NCI-H1092 treated with DMSO at 0.1 percent for 48 hours (cell line): Measurements from ENCODE around the gene VPS51.
"Not testable (repeated sequence)": the region's sequence is repeated elsewhere in the genome, so short reads cannot be mapped to it uniquely, and the experiment has no call there.

ENCODE experiments used
- DNase-seq: peaks from one replicate; lab custom pipeline; 2025; lab: John Stamatoyannopoulos, UW

VPS51 gene

GRCh38 chr11:65134240-65134951 lies 38.4 kb downstream of the VPS51 start, which contains the start of gene SYVN1:
TSS of gene SYVN1 (minus strand) at chr11:65134519. CDS start at chr11:65133601, 918 bp downstream.
- DNase-seq: peak; percentile 99

- peak; percentile 100 for DNase-seq
Measured at GRCh38 chr11:65134952-65135632, 39.1 kb downstream of the VPS51 start.

GRCh38 chr11:65135633-65136145 lies 39.7 kb downstream of the VPS51 start:
- DNase-seq: no peak

GRCh38 chr11:65136515-65137096 lies 40.6 kb downstream of the VPS51 start:
- no peak for DNase-seq

GRCh38 chr11:65141896-65142494 lies 46.0 kb downstream of the VPS51 start:
- DNase-seq: no peak

- DNase-seq: no peak
Measured at GRCh38 chr11:65147352-65148075, 51.5 kb downstream of the VPS51 start.

- no peak for DNase-seq
Measured at GRCh38 chr11:65148657-65149056, 52.6 kb downstream of the VPS51 start.

GRCh38 chr11:65150131-65150508 lies 54.1 kb downstream of the VPS51 start:
- not testable (repeated sequence) for DNase-seq

GRCh38 chr11:65150509-65151299 lies 54.7 kb downstream of the VPS51 start:
- DNase-seq: peak; percentile 4

GRCh38 chr11:65151331-65151899 lies 55.4 kb downstream of the VPS51 start:
- DNase-seq: no peak

- no peak for DNase-seq
Measured at GRCh38 chr11:65152122-65152521, 56.1 kb downstream of the VPS51 start.

GRCh38 chr11:65156256-65156655 lies 60.2 kb downstream of the VPS51 start:
- DNase-seq: no peak

- DNase-seq: no peak
Measured at GRCh38 chr11:65156926-65157325, 60.9 kb downstream of the VPS51 start.

GRCh38 chr11:65157336-65157735 lies 61.3 kb downstream of the VPS51 start:
- DNase-seq: no peak

- DNase-seq: no peak
Measured at GRCh38 chr11:65159012-65159411, 63.0 kb downstream of the VPS51 start.

GRCh38 chr11:65160643-65161042 lies 64.6 kb downstream of the VPS51 start:
- no peak for DNase-seq
